H1 (cell line): ENCODE data around the gene ADGRL3. TPM values are rescaled to one million over a fixed set of nuclear protein-coding genes. Genes with fewer than 3 reads are reported as not detected.

Experiments used
- CTCF ChIA-PET: fragments of 300-600 bp; sonication (Branson Sonifier 250); formaldehyde crosslinking; loops from one replicate; lab custom pipeline; 2021; ENCODE audit not compliant: partially characterized antibody; lab: Charles Lee
- POLR2A ChIA-PET: fragments of 300-600 bp; sonication (Branson Sonifier 250); formaldehyde crosslinking; loops from one replicate; lab custom pipeline; 2021; ENCODE audit warnings: inconsistent platforms; ENCODE audit not compliant: partially characterized antibody; lab: Charles Lee
- DNase-seq, 2 experiments: peaks; one replicate each; pipeline versions ENCODE4 v3.0.0 to v3.0.0-alpha.2; 2010 to 2022; ENCODE audit warnings: low spot score in 2 of 2, low read depth in 1 of 2, mixed read lengths in 1 of 2
- FAIRE-seq: peaks from 2 replicates; lab custom pipeline; 2011; peaks lifted over from hg19 to GRCh38; lab: Jason Lieb, UNC
- H2AFZ ChIP-seq: 2 replicates; pipeline ENCODE4 v1.8.1; 2012; ENCODE audit warnings: low read length, inconsistent platforms
- H2AK5ac ChIP-seq: 2 replicates; pipeline ENCODE4 v1.6.1; 2013; ENCODE audit warnings: low read depth, low read length
- H2BK120ac ChIP-seq: replicated peaks from 2 replicates; pipeline ENCODE3; 2013; ENCODE audit warnings: low read depth, low read length, inconsistent platforms
- H2BK12ac ChIP-seq: 2 replicates; pipeline ENCODE4 v1.6.1; 2013; ENCODE audit warnings: low read depth, low read length
- H2BK15ac ChIP-seq: 2 replicates; pipeline ENCODE4 v1.6.1; 2013; ENCODE audit warnings: low read length
- H2BK20ac ChIP-seq: 2 replicates; pipeline ENCODE4 v1.6.1; 2013; ENCODE audit warnings: low read length
- H2BK5ac ChIP-seq: 2 replicates; pipeline ENCODE4 v1.6.1; 2013; ENCODE audit warnings: low read depth, low read length
- H3K14ac ChIP-seq: 2 replicates; pipeline ENCODE4 v1.6.1; 2013; ENCODE audit warnings: inconsistent platforms; ENCODE audit not compliant: insufficient read length
- H3K18ac ChIP-seq: 2 replicates; pipeline ENCODE4 v1.6.1; 2013; ENCODE audit warnings: low read length; ENCODE audit errors: extremely low read depth
- H3K23ac ChIP-seq: 2 replicates; pipeline ENCODE4 v1.6.1; 2013; ENCODE audit warnings: inconsistent platforms; ENCODE audit not compliant: insufficient read length
- H3K23me2 ChIP-seq: 2 replicates; pipeline ENCODE4 v1.6.1; 2013; ENCODE audit warnings: low read depth, low read length
- H3K27ac ChIP-seq: 2 replicates; pipeline ENCODE4 v1.6.1; 2011; ENCODE audit warnings: low read depth, low read length, inconsistent platforms
- H3K27me3 ChIP-seq, 4 experiments: replicated peaks in 1 of 4; 1 replicate in 1 of 4; 2 replicates in 3 of 4; pipeline versions ENCODE4 v1.6.1 to v1.8.1; 2011 to 2013; ENCODE audit warnings: low read length in 3 of 4, mild to moderate bottlenecking in 3 of 4, inconsistent platforms in 2 of 4, mixed read lengths in 2 of 4, moderate library complexity in 1 of 4; ENCODE audit not compliant: control insufficient read depth in 3 of 4, insufficient read depth in 3 of 4; ENCODE audit errors: extremely low read depth in 1 of 4
- H3K36me3 ChIP-seq, 4 experiments: 2 replicates each; pipeline versions ENCODE4 v1.6.1 to v1.8.1; 2011 to 2013; ENCODE audit warnings: mild to moderate bottlenecking in 4 of 4, low read length in 3 of 4, moderate library complexity in 2 of 4, control low read depth in 1 of 4, inconsistent platforms in 1 of 4; ENCODE audit not compliant: insufficient read depth in 4 of 4, control insufficient read depth in 2 of 4
- H3K4ac ChIP-seq: replicated peaks from 2 replicates; pipeline ENCODE3; 2013; ENCODE audit warnings: low read length, low read depth, mixed read lengths, inconsistent platforms; ENCODE audit not compliant: insufficient read length
- H3K4me1 ChIP-seq, 4 experiments: replicated peaks in 1 of 4; 1 replicate in 1 of 4; 2 replicates in 3 of 4; pipeline versions ENCODE4 v1.6.1 to v1.8.1; 2011 to 2013; ENCODE audit warnings: low read length in 3 of 4, inconsistent platforms in 2 of 4, mixed read lengths in 1 of 4; ENCODE audit not compliant: insufficient read depth in 4 of 4, control insufficient read depth in 3 of 4
- H3K4me2 ChIP-seq, 2 experiments: 2 replicates each; pipeline versions ENCODE4 v1.6.1 to v1.8.1; 2011 to 2013; ENCODE audit warnings: low read depth in 2 of 2, low read length in 2 of 2, control low read depth in 1 of 2, inconsistent platforms in 1 of 2, mild to moderate bottlenecking in 1 of 2; ENCODE audit not compliant: insufficient read depth in 1 of 2
- H3K4me3 ChIP-seq, 4 experiments: fragments of 200-600, 300-600 bp in 1 of 4; sonication (generic), shearing (Covaris generic), sonication (Bioruptor Twin) in 1 of 4; 2 replicates each; pipeline versions ENCODE4 v1.5.1 to v1.8.1; 2011 to 2016; ENCODE audit warnings: low read length in 4 of 4, low read depth in 3 of 4, control low read depth in 2 of 4, inconsistent platforms in 2 of 4, mild to moderate bottlenecking in 2 of 4, mixed read lengths in 1 of 4, moderate library complexity in 1 of 4; ENCODE audit not compliant: insufficient read depth in 2 of 4; ENCODE audit errors: extremely low read depth in 1 of 4
- H3K56ac ChIP-seq: replicated peaks from 2 replicates; pipeline ENCODE3; 2013; ENCODE audit warnings: low read depth, mild to moderate bottlenecking, mixed read lengths, low read length, inconsistent platforms; ENCODE audit not compliant: insufficient read length
- H3K79me1 ChIP-seq: 2 replicates; pipeline ENCODE4 v1.6.1; 2013; ENCODE audit warnings: low read depth, low read length, control low read depth
- H3K79me2 ChIP-seq, 2 experiments: 2 replicates each; pipeline versions ENCODE4 v1.6.1 to v1.8.1; 2012 to 2013; ENCODE audit warnings: low read length in 2 of 2, mild to moderate bottlenecking in 2 of 2, inconsistent platforms in 1 of 2; ENCODE audit not compliant: insufficient read depth in 2 of 2, control insufficient read depth in 1 of 2
- H3K9ac ChIP-seq, 4 experiments: replicated peaks in 1 of 4; 1 replicate in 1 of 4; 2 replicates in 3 of 4; pipeline versions ENCODE4 v1.6.1 to v1.8.1; 2011 to 2013; ENCODE audit warnings: low read depth in 3 of 4, low read length in 3 of 4, control low read depth in 2 of 4, mild to moderate bottlenecking in 2 of 4, moderate library complexity in 2 of 4, inconsistent platforms in 1 of 4; ENCODE audit errors: extremely low read depth in 1 of 4
- H3K9me3 ChIP-seq, 2 experiments: 2 replicates each; pipeline versions ENCODE4 v1.6.1 to v1.8.1; 2012 to 2013; ENCODE audit warnings: mild to moderate bottlenecking in 2 of 2, moderate library complexity in 2 of 2, control low read depth in 1 of 2, inconsistent platforms in 1 of 2, low read depth in 1 of 2, low read length in 1 of 2, mixed read lengths in 1 of 2; ENCODE audit not compliant: insufficient read depth in 2 of 2
- H4K20me1 ChIP-seq, 2 experiments: replicated peaks in 1 of 2; 2 replicates each; pipeline versions ENCODE3 to v1.8.1; 2011 to 2013; ENCODE audit warnings: inconsistent platforms in 2 of 2, low read length in 2 of 2, mild to moderate bottlenecking in 1 of 2; ENCODE audit not compliant: insufficient read depth in 2 of 2, control insufficient read depth in 1 of 2
- H4K5ac ChIP-seq: 2 replicates; pipeline ENCODE4 v1.6.1; 2013; ENCODE audit warnings: low read length, low read depth, mixed read lengths, inconsistent platforms; ENCODE audit not compliant: insufficient read length
- H4K8ac ChIP-seq: 2 replicates; pipeline ENCODE4 v1.8.0; 2013; ENCODE audit warnings: mild to moderate bottlenecking, moderate library complexity, low read length, inconsistent platforms; ENCODE audit not compliant: insufficient read depth; ENCODE audit errors: extremely low read depth
- H4K91ac ChIP-seq: replicated peaks from 2 replicates; pipeline ENCODE3; 2013; ENCODE audit warnings: low read length, mixed read lengths, inconsistent platforms; ENCODE audit not compliant: insufficient read length
- BCL11A ChIP-seq, 2 experiments: IDR thresholded peaks; one replicate each; pipeline ENCODE4 v1.6.1; 2011; ENCODE audit warnings: low read depth in 2 of 2, low read length in 2 of 2, mild to moderate bottlenecking in 2 of 2
- CHD1 ChIP-seq: IDR thresholded peaks from 2 replicates; pipeline ENCODE4 v1.6.1; 2012; ENCODE audit warnings: low read depth, low read length, improper control_type of control experiment
- FOSL1 ChIP-seq: IDR thresholded peaks from 2 replicates; pipeline ENCODE4 v1.6.1; 2011; ENCODE audit warnings: mild to moderate bottlenecking, low read depth, low read length, moderate library complexity; ENCODE audit not compliant: insufficient read depth
- HDAC2 ChIP-seq, 2 experiments: fragments of 300-600 bp in 1 of 2; sonication (generic) in 1 of 2; IDR thresholded peaks; 2 replicates each; pipeline ENCODE4 v1.6.1; 2011 to 2012; ENCODE audit warnings: low read depth in 2 of 2, low read length in 2 of 2, mild to moderate bottlenecking in 2 of 2, moderate library complexity in 2 of 2, borderline replicate concordance in 1 of 2, inconsistent platforms in 1 of 2
- NANOG ChIP-seq: IDR thresholded peaks from 2 replicates; pipeline ENCODE4 v1.6.1; 2011; ENCODE audit warnings: low read length, low read depth, mild to moderate bottlenecking, inconsistent platforms; ENCODE audit not compliant: insufficient read depth, poor library complexity, severe bottlenecking
- RNF2 ChIP-seq: fragments of 200-900, 300-1000 bp; sonication (generic); IDR thresholded peaks from 2 replicates; pipeline ENCODE4 v1.7.1; 2016; ENCODE audit warnings: borderline replicate concordance, low read depth, mild to moderate bottlenecking, antibody characterized with exemption, low read length; ENCODE audit not compliant: poor library complexity, severe bottlenecking; ENCODE audit errors: missing control alignments
- SP2 ChIP-seq: IDR thresholded peaks from 2 replicates; pipeline ENCODE4 v1.6.1; 2012; ENCODE audit warnings: mild to moderate bottlenecking, low read length, inconsistent platforms
- TEAD4 ChIP-seq: IDR thresholded peaks from 2 replicates; pipeline ENCODE4 v1.6.1; 2012; ENCODE audit warnings: low read depth, low read length, inconsistent platforms, mixed read lengths
- WGBS, 2 experiments: shearing (Covaris generic) in 1 of 2; methylation state at CpG; one replicate each; pipeline versions ENCODE4 v1.1.6 to v1.1.7; 2013 to 2015; ENCODE audit warnings: low lambda C conversion rate in 2 of 2, mixed read lengths in 2 of 2, inconsistent platforms in 1 of 2, low coverage in 1 of 2, missing lambda C conversion rate in 1 of 2; ENCODE audit not compliant: insufficient replicate concordance in 2 of 2, insufficient coverage in 1 of 2, insufficient read length in 1 of 2; ENCODE audit errors: extremely low coverage in 1 of 2, missing lambda C conversion rate in 1 of 2; 5-methylcytosine and 5-hydroxymethylcytosine counted together
- polyA plus RNA-seq, 7 experiments: library from polyadenylated mRNA; depleted of rRNA in 3 of 7; stranded (reverse) in 5 of 7; unstranded in 2 of 7; fragments of >200 nt in 5 of 7; fragments of 200-250 nt in 2 of 7; gene quantifications; 1 replicate in 5 of 7; 2 replicates in 1 of 7; 4 replicates in 1 of 7; pipeline versions ENCODE4 v1.2.1 to v1.2.3, GENCODE V29; 2011 to 2013; ENCODE audit warnings: missing spikeins in 2 of 7, mixed read lengths in 2 of 7
- total RNA-seq: library from RNA; stranded (reverse); fragmentation: NEBNext Ultra II Directional; extraction: Animal tissue kit (Norgen Biotek cat#: 25700); gene quantifications from 2 replicates; pipeline ENCODE4 v1.2.1, GENCODE V29; 2021

Gene ADGRL3
- total and polyA plus RNA-seq, 2 of the 8 experiments (the other 6 are each of a cell fraction or from before 2014, with no cell fraction given): 6.6 to 13.0 TPM

GRCh38 chr4:61511716-61512488, 311.8 kb downstream of the ADGRL3 start:
- H3K56ac ChIP-seq: no peak overlapping the region
- no peak overlapping the region for H2BK120ac ChIP-seq
- no peak overlapping the region for H4K5ac ChIP-seq
- no peak overlapping the region for H4K8ac ChIP-seq
- H3K14ac ChIP-seq: no peak overlapping the region
- H3K4ac ChIP-seq: no peak overlapping the region
- 92% methylated on average over 2 of the region's 2 CpGs; no CpG with 5 or more reads in 1 of the 2 experiments for WGBS, 2 experiments
- no peak overlapping the region for H3K18ac ChIP-seq
- H2BK12ac ChIP-seq: no peak overlapping the region
- no peak overlapping the region for H3K4me2 ChIP-seq
- ChIA-PET POLR2A (no interaction called here), CTCF (interaction anchor here (0.6 to 0.7 kb wide), 2 partner anchors 14 to 332 kb away, joined by 3 to 6 read pairs; no protein-coding TSS in a partner anchor)
- H3K23me2 ChIP-seq: no peaks in the 10 kb centered on the region
- no peak for DNase-seq
- no peaks in the 10 kb centered on the region; a peak in 1 of 7 replicates for H3K4me1 ChIP-seq
- TF ChIP-seq HDAC2 (IDR thresholded peaks at IDR 0.05; ENCODE audit: borderline replicate concordance in 1 of 2, low read depth in 2 of 2, low read length in 2 of 2): no peak
- no peak for TF ChIP-seq SP2
- no peak for TF ChIP-seq TEAD4
- TF ChIP-seq FOSL1: no peak
- TF ChIP-seq RNF2: no peak
- no peak for TF ChIP-seq BCL11A (IDR thresholded peaks at IDR 0.05; ENCODE audit: low read depth in 2 of 2, low read length in 2 of 2)
- TF ChIP-seq NANOG: no peak
- no peak for TF ChIP-seq CHD1
- H4K91ac ChIP-seq: no peak overlapping the region
- no peak overlapping the region for H2AFZ ChIP-seq
- FAIRE-seq: no peak
- H3K23ac ChIP-seq: no peak overlapping the region
- H2BK20ac ChIP-seq: no peak overlapping the region
- H2BK15ac ChIP-seq: no peak overlapping the region
- no peaks in the 10 kb centered on the region for H3K79me1 ChIP-seq
- no peak overlapping the region for H3K4me3 ChIP-seq
- H3K9me3 ChIP-seq: no peaks in the 10 kb centered on the region; a peak in 1 of 4 replicates
- no peaks in the 10 kb centered on the region for H4K20me1 ChIP-seq
- H3K27ac ChIP-seq: no peak overlapping the region
- no peaks in the 10 kb centered on the region for H3K36me3 ChIP-seq
- H2AK5ac ChIP-seq: no peak overlapping the region
- no peak overlapping the region for H2BK5ac ChIP-seq
- H3K9ac ChIP-seq: no peak overlapping the region
- H3K27me3 ChIP-seq: no peaks in the 10 kb centered on the region
- no peaks in the 10 kb centered on the region for H3K79me2 ChIP-seq
